PC-9 (cell line): Measurements from ENCODE around the gene CTNND1.

Experiments used
- EZH2 ChIP-seq: fragments of 200-600 bp; sonication (generic); IDR thresholded peaks from 2 replicates; pipeline ENCODE4 v1.8.0; 2017; ENCODE audit warnings: antibody characterized with exemption, low read depth
- TF ChIP-seq, protein P1 (sequence below): fragments of 200-600 bp; sonication (generic); conservative IDR thresholded peaks from 2 replicates; pipeline ENCODE4 v1.6.1; 2017; ENCODE audit warnings: mixed run types, antibody characterized with exemption, mild to moderate bottlenecking, moderate library complexity

DNA sequence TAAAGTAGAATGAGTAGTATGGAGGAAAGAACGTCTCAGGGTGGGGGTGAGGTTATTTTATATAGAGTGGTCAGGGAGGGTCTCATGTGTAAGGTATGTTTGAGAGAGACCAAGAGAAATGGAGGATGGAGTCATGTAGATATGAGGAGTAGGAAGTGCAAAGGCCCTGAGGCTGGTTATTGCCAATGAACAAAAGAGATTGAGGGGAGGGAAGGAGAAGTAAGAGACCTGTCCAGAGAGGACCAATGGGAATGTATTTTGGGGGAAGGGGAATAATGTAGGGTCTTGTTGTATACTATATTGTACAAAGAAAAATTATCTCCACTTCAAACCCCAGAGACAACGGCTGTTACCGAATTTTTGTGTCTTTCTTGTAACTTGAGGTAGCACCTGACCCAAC lies 9.8 kb downstream of the CTNND1 start:
- TF ChIP-seq, protein P1, sequence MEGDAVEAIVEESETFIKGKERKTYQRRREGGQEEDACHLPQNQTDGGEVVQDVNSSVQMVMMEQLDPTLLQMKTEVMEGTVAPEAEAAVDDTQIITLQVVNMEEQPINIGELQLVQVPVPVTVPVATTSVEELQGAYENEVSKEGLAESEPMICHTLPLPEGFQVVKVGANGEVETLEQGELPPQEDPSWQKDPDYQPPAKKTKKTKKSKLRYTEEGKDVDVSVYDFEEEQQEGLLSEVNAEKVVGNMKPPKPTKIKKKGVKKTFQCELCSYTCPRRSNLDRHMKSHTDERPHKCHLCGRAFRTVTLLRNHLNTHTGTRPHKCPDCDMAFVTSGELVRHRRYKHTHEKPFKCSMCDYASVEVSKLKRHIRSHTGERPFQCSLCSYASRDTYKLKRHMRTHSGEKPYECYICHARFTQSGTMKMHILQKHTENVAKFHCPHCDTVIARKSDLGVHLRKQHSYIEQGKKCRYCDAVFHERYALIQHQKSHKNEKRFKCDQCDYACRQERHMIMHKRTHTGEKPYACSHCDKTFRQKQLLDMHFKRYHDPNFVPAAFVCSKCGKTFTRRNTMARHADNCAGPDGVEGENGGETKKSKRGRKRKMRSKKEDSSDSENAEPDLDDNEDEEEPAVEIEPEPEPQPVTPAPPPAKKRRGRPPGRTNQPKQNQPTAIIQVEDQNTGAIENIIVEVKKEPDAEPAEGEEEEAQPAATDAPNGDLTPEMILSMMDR: no peak
- no peak for TF ChIP-seq EZH2
